H1 (cell line): Measurements from ENCODE around the gene LTO1. TPM values are rescaled to one million over a fixed set of nuclear protein-coding genes. Genes with fewer than 3 reads are reported as not detected.

Experiments
- CTCF ChIA-PET: fragments of 300-600 bp; sonication (Branson Sonifier 250); formaldehyde crosslinking; loops from one replicate; lab custom pipeline; 2021; ENCODE audit not compliant: partially characterized antibody; lab: Charles Lee
- POLR2A ChIA-PET: fragments of 300-600 bp; sonication (Branson Sonifier 250); formaldehyde crosslinking; loops from one replicate; lab custom pipeline; 2021; ENCODE audit warnings: inconsistent platforms; ENCODE audit not compliant: partially characterized antibody; lab: Charles Lee
- DNase-seq, 2 experiments: peaks; one replicate each; pipeline versions ENCODE4 v3.0.0 to v3.0.0-alpha.2; 2010 to 2022; ENCODE audit warnings: low spot score in 2 of 2, low read depth in 1 of 2, mixed read lengths in 1 of 2
- FAIRE-seq: peaks from 2 replicates; lab custom pipeline; 2011; peaks lifted over from hg19 to GRCh38; lab: Jason Lieb, UNC
- H2AFZ ChIP-seq: 2 replicates; pipeline ENCODE4 v1.8.1; 2012; ENCODE audit warnings: low read length, inconsistent platforms
- H2AK5ac ChIP-seq: 2 replicates; pipeline ENCODE4 v1.6.1; 2013; ENCODE audit warnings: low read depth, low read length
- H2BK120ac ChIP-seq: replicated peaks from 2 replicates; pipeline ENCODE3; 2013; ENCODE audit warnings: low read depth, low read length, inconsistent platforms
- H2BK12ac ChIP-seq: 2 replicates; pipeline ENCODE4 v1.6.1; 2013; ENCODE audit warnings: low read depth, low read length
- H2BK15ac ChIP-seq: 2 replicates; pipeline ENCODE4 v1.6.1; 2013; ENCODE audit warnings: low read length
- H2BK20ac ChIP-seq: 2 replicates; pipeline ENCODE4 v1.6.1; 2013; ENCODE audit warnings: low read length
- H2BK5ac ChIP-seq: 2 replicates; pipeline ENCODE4 v1.6.1; 2013; ENCODE audit warnings: low read depth, low read length
- H3K14ac ChIP-seq: 2 replicates; pipeline ENCODE4 v1.6.1; 2013; ENCODE audit warnings: inconsistent platforms; ENCODE audit not compliant: insufficient read length
- H3K18ac ChIP-seq: 2 replicates; pipeline ENCODE4 v1.6.1; 2013; ENCODE audit warnings: low read length; ENCODE audit errors: extremely low read depth
- H3K23ac ChIP-seq: 2 replicates; pipeline ENCODE4 v1.6.1; 2013; ENCODE audit warnings: inconsistent platforms; ENCODE audit not compliant: insufficient read length
- H3K23me2 ChIP-seq: 2 replicates; pipeline ENCODE4 v1.6.1; 2013; ENCODE audit warnings: low read depth, low read length
- H3K27ac ChIP-seq: 2 replicates; pipeline ENCODE4 v1.6.1; 2011; ENCODE audit warnings: low read depth, low read length, inconsistent platforms
- H3K27me3 ChIP-seq, 4 experiments: replicated peaks in 1 of 4; 1 replicate in 1 of 4; 2 replicates in 3 of 4; pipeline versions ENCODE4 v1.6.1 to v1.8.1; 2011 to 2013; ENCODE audit warnings: low read length in 3 of 4, mild to moderate bottlenecking in 3 of 4, inconsistent platforms in 2 of 4, mixed read lengths in 2 of 4, moderate library complexity in 1 of 4; ENCODE audit not compliant: control insufficient read depth in 3 of 4, insufficient read depth in 3 of 4; ENCODE audit errors: extremely low read depth in 1 of 4
- H3K36me3 ChIP-seq, 4 experiments: 2 replicates each; pipeline versions ENCODE4 v1.6.1 to v1.8.1; 2011 to 2013; ENCODE audit warnings: mild to moderate bottlenecking in 4 of 4, low read length in 3 of 4, moderate library complexity in 2 of 4, control low read depth in 1 of 4, inconsistent platforms in 1 of 4; ENCODE audit not compliant: insufficient read depth in 4 of 4, control insufficient read depth in 2 of 4
- H3K4ac ChIP-seq: replicated peaks from 2 replicates; pipeline ENCODE3; 2013; ENCODE audit warnings: low read length, low read depth, mixed read lengths, inconsistent platforms; ENCODE audit not compliant: insufficient read length
- H3K4me1 ChIP-seq, 4 experiments: replicated peaks in 1 of 4; 1 replicate in 1 of 4; 2 replicates in 3 of 4; pipeline versions ENCODE4 v1.6.1 to v1.8.1; 2011 to 2013; ENCODE audit warnings: low read length in 3 of 4, inconsistent platforms in 2 of 4, mixed read lengths in 1 of 4; ENCODE audit not compliant: insufficient read depth in 4 of 4, control insufficient read depth in 3 of 4
- H3K4me2 ChIP-seq, 2 experiments: 2 replicates each; pipeline versions ENCODE4 v1.6.1 to v1.8.1; 2011 to 2013; ENCODE audit warnings: low read depth in 2 of 2, low read length in 2 of 2, control low read depth in 1 of 2, inconsistent platforms in 1 of 2, mild to moderate bottlenecking in 1 of 2; ENCODE audit not compliant: insufficient read depth in 1 of 2
- H3K4me3 ChIP-seq, 4 experiments: fragments of 200-600, 300-600 bp in 1 of 4; sonication (generic), shearing (Covaris generic), sonication (Bioruptor Twin) in 1 of 4; 2 replicates each; pipeline versions ENCODE4 v1.5.1 to v1.8.1; 2011 to 2016; ENCODE audit warnings: low read length in 4 of 4, low read depth in 3 of 4, control low read depth in 2 of 4, inconsistent platforms in 2 of 4, mild to moderate bottlenecking in 2 of 4, mixed read lengths in 1 of 4, moderate library complexity in 1 of 4; ENCODE audit not compliant: insufficient read depth in 2 of 4; ENCODE audit errors: extremely low read depth in 1 of 4
- H3K56ac ChIP-seq: replicated peaks from 2 replicates; pipeline ENCODE3; 2013; ENCODE audit warnings: low read depth, mild to moderate bottlenecking, mixed read lengths, low read length, inconsistent platforms; ENCODE audit not compliant: insufficient read length
- H3K79me1 ChIP-seq: 2 replicates; pipeline ENCODE4 v1.6.1; 2013; ENCODE audit warnings: low read depth, low read length, control low read depth
- H3K79me2 ChIP-seq, 2 experiments: 2 replicates each; pipeline versions ENCODE4 v1.6.1 to v1.8.1; 2012 to 2013; ENCODE audit warnings: low read length in 2 of 2, mild to moderate bottlenecking in 2 of 2, inconsistent platforms in 1 of 2; ENCODE audit not compliant: insufficient read depth in 2 of 2, control insufficient read depth in 1 of 2
- H3K9ac ChIP-seq, 4 experiments: replicated peaks in 1 of 4; 1 replicate in 1 of 4; 2 replicates in 3 of 4; pipeline versions ENCODE4 v1.6.1 to v1.8.1; 2011 to 2013; ENCODE audit warnings: low read depth in 3 of 4, low read length in 3 of 4, control low read depth in 2 of 4, mild to moderate bottlenecking in 2 of 4, moderate library complexity in 2 of 4, inconsistent platforms in 1 of 4; ENCODE audit errors: extremely low read depth in 1 of 4
- H3K9me3 ChIP-seq, 2 experiments: 2 replicates each; pipeline versions ENCODE4 v1.6.1 to v1.8.1; 2012 to 2013; ENCODE audit warnings: mild to moderate bottlenecking in 2 of 2, moderate library complexity in 2 of 2, control low read depth in 1 of 2, inconsistent platforms in 1 of 2, low read depth in 1 of 2, low read length in 1 of 2, mixed read lengths in 1 of 2; ENCODE audit not compliant: insufficient read depth in 2 of 2
- H4K20me1 ChIP-seq, 2 experiments: replicated peaks in 1 of 2; 2 replicates each; pipeline versions ENCODE3 to v1.8.1; 2011 to 2013; ENCODE audit warnings: inconsistent platforms in 2 of 2, low read length in 2 of 2, mild to moderate bottlenecking in 1 of 2; ENCODE audit not compliant: insufficient read depth in 2 of 2, control insufficient read depth in 1 of 2
- H4K5ac ChIP-seq: 2 replicates; pipeline ENCODE4 v1.6.1; 2013; ENCODE audit warnings: low read length, low read depth, mixed read lengths, inconsistent platforms; ENCODE audit not compliant: insufficient read length
- H4K8ac ChIP-seq: 2 replicates; pipeline ENCODE4 v1.8.0; 2013; ENCODE audit warnings: mild to moderate bottlenecking, moderate library complexity, low read length, inconsistent platforms; ENCODE audit not compliant: insufficient read depth; ENCODE audit errors: extremely low read depth
- H4K91ac ChIP-seq: replicated peaks from 2 replicates; pipeline ENCODE3; 2013; ENCODE audit warnings: low read length, mixed read lengths, inconsistent platforms; ENCODE audit not compliant: insufficient read length
- BRCA1 ChIP-seq: IDR thresholded peaks from 2 replicates; pipeline ENCODE4 v1.6.1; 2012; ENCODE audit warnings: low read depth, low read length, improper control_type of control experiment
- CTBP2 ChIP-seq: IDR thresholded peaks from 2 replicates; pipeline ENCODE4 v1.7.0; 2011; ENCODE audit warnings: borderline replicate concordance, mild to moderate bottlenecking, moderate library complexity, mixed read lengths, low read length; ENCODE audit not compliant: insufficient read depth, insufficient read length
- CTCF ChIP-seq, 3 experiments: IDR thresholded peaks; 1 replicate in 2 of 3; 2 replicates in 1 of 3; pipeline versions ENCODE4 v1.5.1 to v1.6.1; 2011; ENCODE audit warnings: low read length in 3 of 3, mild to moderate bottlenecking in 3 of 3, inconsistent platforms in 2 of 3, low read depth in 1 of 3, moderate library complexity in 1 of 3; ENCODE audit not compliant: insufficient read depth in 1 of 3; ENCODE audit errors: control extremely low read depth in 1 of 3
- EGR1 ChIP-seq: IDR thresholded peaks from 2 replicates; pipeline ENCODE4 v1.6.1; 2011; ENCODE audit warnings: low read depth, low read length, borderline replicate concordance
- KDM5A ChIP-seq: fragments of 200-600 bp; IDR thresholded peaks from 2 replicates; pipeline ENCODE4 v1.7.1; 2012; ENCODE audit warnings: mild to moderate bottlenecking, low read length, inconsistent platforms, mixed read lengths
- MAFK ChIP-seq: IDR thresholded peaks from 2 replicates; pipeline ENCODE4 v1.6.1; 2012; ENCODE audit warnings: low read depth, mild to moderate bottlenecking, improper control_type of control experiment, low read length
- RAD21 ChIP-seq, 2 experiments: IDR thresholded peaks in 1 of 2; conservative IDR thresholded peaks in 1 of 2; 2 replicates each; pipeline ENCODE4 v1.6.1; 2011; ENCODE audit warnings: low read depth in 2 of 2, low read length in 2 of 2, improper control_type of control experiment in 1 of 2, inconsistent platforms in 1 of 2, mild to moderate bottlenecking in 1 of 2, moderate library complexity in 1 of 2
- SIN3A ChIP-seq, 2 experiments: IDR thresholded peaks in 1 of 2; conservative IDR thresholded peaks in 1 of 2; 2 replicates each; pipeline ENCODE4 v1.6.1; 2011 to 2012; ENCODE audit warnings: low read length in 2 of 2, improper control_type of control experiment in 1 of 2, low read depth in 1 of 2, mild to moderate bottlenecking in 1 of 2
- SP1 ChIP-seq: IDR thresholded peaks from 2 replicates; pipeline ENCODE4 v1.6.1; 2011; ENCODE audit warnings: low read depth, low read length
- SP4 ChIP-seq: IDR thresholded peaks from 2 replicates; pipeline ENCODE4 v1.6.1; 2012; ENCODE audit warnings: low read length, inconsistent platforms
- WGBS, 2 experiments: shearing (Covaris generic) in 1 of 2; methylation state at CpG; one replicate each; pipeline versions ENCODE4 v1.1.6 to v1.1.7; 2013 to 2015; ENCODE audit warnings: low lambda C conversion rate in 2 of 2, mixed read lengths in 2 of 2, inconsistent platforms in 1 of 2, low coverage in 1 of 2, missing lambda C conversion rate in 1 of 2; ENCODE audit not compliant: insufficient replicate concordance in 2 of 2, insufficient coverage in 1 of 2, insufficient read length in 1 of 2; ENCODE audit errors: extremely low coverage in 1 of 2, missing lambda C conversion rate in 1 of 2; 5-methylcytosine and 5-hydroxymethylcytosine counted together
- polyA plus RNA-seq, 7 experiments: library from polyadenylated mRNA; depleted of rRNA in 3 of 7; stranded (reverse) in 5 of 7; unstranded in 2 of 7; fragments of >200 nt in 5 of 7; fragments of 200-250 nt in 2 of 7; gene quantifications; 1 replicate in 5 of 7; 2 replicates in 1 of 7; 4 replicates in 1 of 7; pipeline versions ENCODE4 v1.2.1 to v1.2.3, GENCODE V29; 2011 to 2013; ENCODE audit warnings: missing spikeins in 2 of 7, mixed read lengths in 2 of 7
- total RNA-seq: library from RNA; stranded (reverse); fragmentation: NEBNext Ultra II Directional; extraction: Animal tissue kit (Norgen Biotek cat#: 25700); gene quantifications from 2 replicates; pipeline ENCODE4 v1.2.1, GENCODE V29; 2021

LTO1 gene
- total and polyA plus RNA-seq, 2 of the 8 experiments (the other 6 are each of a cell fraction or from before 2014, with no cell fraction given), result 15.4 to 21.3 TPM

DNA sequence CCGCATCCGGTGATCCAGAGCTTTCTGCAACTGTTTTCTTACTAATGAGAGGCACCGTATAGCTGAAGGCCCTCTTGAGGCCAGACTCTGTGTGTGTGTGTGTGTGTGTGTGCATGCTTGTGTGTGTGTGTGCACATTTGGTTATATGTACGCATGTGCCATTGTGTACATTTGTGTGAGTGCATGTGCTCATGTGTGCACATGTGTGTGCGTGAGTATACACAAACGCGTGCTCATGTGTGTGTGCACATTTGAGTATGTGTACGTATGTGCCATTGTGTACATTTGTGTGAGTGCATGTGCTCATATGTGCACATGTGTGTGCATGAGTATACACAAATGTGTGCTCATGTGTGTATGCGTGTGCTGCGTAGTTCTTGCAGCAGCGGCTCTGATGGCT is 40.9 kb upstream of the LTO1 start:
- Histone ChIP-seq H3K9me3 (no peaks in the 10 kb centered on the region), H2BK5ac (no peak overlapping the region), H4K5ac (no peak overlapping the region), H3K27ac (no peak overlapping the region), H4K8ac (no peak overlapping the region), H3K4me3 (no peak overlapping the region), H4K91ac (peak overlapping the region; percentile 37), H2BK15ac (peak overlapping the region; percentile 3; the same call in 1 of the 2 replicates), H3K4me2 (no peak overlapping the region), H3K79me1 (no peaks in the 10 kb centered on the region), H2AFZ (no peak overlapping the region), H3K14ac (no peak overlapping the region), H2AK5ac (no peak overlapping the region), H3K56ac (no peak overlapping the region), H3K9ac (no peak overlapping the region), H3K18ac (no peak overlapping the region), H3K36me3 (no peaks in the 10 kb centered on the region), H2BK120ac (no peak overlapping the region), H2BK12ac (no peak overlapping the region), H3K4ac (no peak overlapping the region), H3K23ac (no peak overlapping the region), H4K20me1 (no peaks in the 10 kb centered on the region), H3K79me2 (no peaks in the 10 kb centered on the region), H3K27me3 (peaks cover 0 to 19% (median 12%) of the 10 kb centered on the region in 4 experiments; a peak in 5 of 7 replicates), H3K23me2 (no peaks in the 10 kb centered on the region; the same call in 1 of the 2 replicates), H2BK20ac (no peak overlapping the region), H3K4me1 (peaks cover 2 to 18% (median 5%) of the 10 kb centered on the region in 4 experiments; a peak in 6 of 7 replicates)
- POLR2A ChIA-PET, result interaction anchor here (0.6 to 1.2 kb wide), 5 partner anchors 10 to 134 kb away, joined by 3 to 4 read pairs (median 3); partner anchors contain the start of gene FGF19
- 93% methylated on average over 11 of the region's 11 CpGs; no CpG with 5 or more reads in 1 of the 2 experiments for WGBS, 2 experiments
- FAIRE-seq (no peak), DNase-seq (no peak)
- CTCF ChIA-PET, result interaction anchor here (0.6 to 20.5 kb wide), 22 partner anchors 9 to 766 kb away, joined by 3 to 197 read pairs (median 4); no protein-coding TSS in a partner anchor
- TF ChIP-seq KDM5A, result no peak
- no peak for TF ChIP-seq RAD21 (IDR thresholded peaks at IDR 0.05 in 1 of 2, conservative IDR thresholded peaks at IDR 0.05 in 1 of 2; ENCODE audit: low read depth in 2 of 2, low read length in 2 of 2)
- no peak for TF ChIP-seq MAFK
- no peak for TF ChIP-seq SIN3A (conservative IDR thresholded peaks at IDR 0.05 in 1 of 2, IDR thresholded peaks at IDR 0.05 in 1 of 2; ENCODE audit: low read depth in 1 of 2, low read length in 2 of 2)
- TF ChIP-seq SP1, result no peak
- TF ChIP-seq CTBP2, result no peak
- no peak for TF ChIP-seq EGR1
- TF ChIP-seq BRCA1, result no peak
- no peak for TF ChIP-seq SP4
- TF ChIP-seq CTCF (IDR thresholded peaks at IDR 0.05; ENCODE audit: control extremely low read depth in 1 of 3, insufficient read depth in 1 of 3, low read depth in 1 of 3, low read length in 3 of 3), result no peak
